Stomach (tissue), 9 donors: ENCODE measurements around the gene MOCS1. TPM values are rescaled to one million over a fixed set of nuclear protein-coding genes. Genes with fewer than 3 reads are reported as not detected.

Experiments
- DNase-seq, 2 donors: peaks; one replicate each; pipeline versions ENCODE4 v3.0.0 to v3.0.0-alpha.2; 2013 to 2019
- H3K27ac ChIP-seq, 5 donors: fragments of 200-600 bp in 4 of 5; sonication (generic) in 4 of 5; one replicate each; pipeline ENCODE4 v1.5.1; 2013 to 2019; ENCODE audit warnings: mild to moderate bottlenecking in 1 of 5, moderate library complexity in 1 of 5
- H3K27me3 ChIP-seq, 3 donors: fragments of 200-600 bp; sonication (generic); one replicate each; pipeline ENCODE4 v1.5.1; 2017 to 2019; ENCODE audit warnings: mixed run types in 1 of 3
- H3K36me3 ChIP-seq, 4 donors: fragments of 200-600 bp; sonication (generic); 1 replicate in 3 of 4; 2 replicates in 1 of 4; pipeline ENCODE4 v1.5.1; 2016 to 2019
- H3K4me1 ChIP-seq, 4 donors: fragments of 200-600 bp; sonication (generic); one replicate each; pipeline ENCODE4 v1.5.1; 2016 to 2019
- H3K4me3 ChIP-seq, 4 donors: fragments of 200-600 bp; sonication (generic) in 3 of 4; one replicate each; pipeline ENCODE4 v1.5.1; 2016 to 2019; ENCODE audit warnings: mild to moderate bottlenecking in 1 of 4
- H3K9me3 ChIP-seq, 4 donors: fragments of 200-600 bp; sonication (generic); one replicate each; pipeline ENCODE4 v1.5.1; 2016 to 2019
- CTCF ChIP-seq, 7 experiments: fragments of 450-650 bp in 4 of 7; fragments of 200-600 bp in 3 of 7; sonication (generic) in 3 of 7; IDR thresholded peaks; one replicate each; pipeline ENCODE4 v1.5.1; 2016 to 2019; ENCODE audit warnings: antibody characterized with exemption in 7 of 7, control low read depth in 2 of 7, mild to moderate bottlenecking in 1 of 7
- EP300 ChIP-seq: sonication (generic); formaldehyde crosslinking; IDR thresholded peaks from one replicate; pipeline ENCODE4 v1.6.1; 2017; ENCODE audit warnings: antibody characterized with exemption
- POLR2A ChIP-seq, 4 donors: fragments of 450-650 bp; IDR thresholded peaks; one replicate each; pipeline ENCODE4 v1.6.1; 2016; ENCODE audit warnings: antibody characterized with exemption in 4 of 4, control low read depth in 2 of 4, mild to moderate bottlenecking in 1 of 4, moderate library complexity in 1 of 4
- POLR2AphosphoS5 ChIP-seq, 3 donors: sonication (generic); formaldehyde crosslinking; IDR thresholded peaks; one replicate each; pipeline ENCODE4 v1.6.1; 2016; ENCODE audit warnings: antibody characterized with exemption in 3 of 3
- WGBS, 5 donors: extraction: QIAGEN DNeasy Blood & Tissue Kit in 3 of 5; methylation state at CpG; one replicate each; pipeline versions ENCODE4 v1.1.5 to v1.1.7; 2013 to 2018; 5-methylcytosine and 5-hydroxymethylcytosine counted together
- intact Hi-C: fragments of 100-400 bp; cut with DNase I; formaldehyde crosslinking; loops from one replicate; pipeline ENCODE4 v1.15.1; 2023; ENCODE audit warnings: low total_unique reads
- polyA plus RNA-seq, 3 donors: library from polyadenylated mRNA; stranded (reverse); fragments of 200-250 nt; gene quantifications; one replicate each; pipeline ENCODE4 v1.2.3, GENCODE V29; 2013
- total RNA-seq, 5 donors: library from RNA; depleted of rRNA; stranded (reverse); fragments of >200 nt; gene quantifications; one replicate each; pipeline versions ENCODE4 v1.1.0 to v1.2.3, GENCODE V29; 2014 to 2016
- donor health status: healthy with polysubstance abuse.
- donor health status: Bipolar disorder and iron deficiency.
- donor health status: healthy.

The MOCS1 gene
- total and polyA plus RNA-seq, 8 donors: 4.0 to 15.4 (median 10.0) TPM

- peaks cover 0 to 12% (median 3%) of the 10 kb centered on the region in 4 donors for H3K4me1 ChIP-seq
- no peak overlapping the region for H3K4me3 ChIP-seq
- no peaks in the 10 kb centered on the region for H3K27me3 ChIP-seq
- DNase-seq: peak in 1 of 2 donors; percentile 84
- H3K9me3 ChIP-seq: no peaks in the 10 kb centered on the region
- peak overlapping the region in 1 of 5 donors; percentile 16 for H3K27ac ChIP-seq
- 37 to 52% (median 42%) methylated on average over 3 of the region's 3 CpGs for WGBS, 5 donors
- intact Hi-C loops: loop anchor here (5.0 kb wide), 1 partner anchor 326 kb away; no protein-coding TSS in a partner anchor
- TF ChIP-seq POLR2A (IDR thresholded peaks at IDR 0.05) (no peak), CTCF (IDR thresholded peaks at IDR 0.05) (peak in 5 of 7 experiments; percentile 18 to 57 (median 41)), POLR2AphosphoS5 (IDR thresholded peaks at IDR 0.05) (no peak)
- H3K36me3 ChIP-seq: no peaks in the 10 kb centered on the region
Measured at GRCh38 chr6:39980839-39981580, 46.7 kb upstream of the MOCS1 start.

- Histone ChIP-seq H3K4me1 (peaks cover 0 to 12% (median 3%) of the 10 kb centered on the region in 4 donors), H3K36me3 (no peaks in the 10 kb centered on the region), H3K27ac (peak overlapping the region in 2 of 5 donors; percentile 16 to 24), H3K4me3 (no peak overlapping the region), H3K9me3 (no peaks in the 10 kb centered on the region), H3K27me3 (no peaks in the 10 kb centered on the region)
- peak in 1 of 2 donors; percentile 11 for DNase-seq
- TF ChIP-seq CTCF (IDR thresholded peaks at IDR 0.05): no peak
- TF ChIP-seq POLR2A (IDR thresholded peaks at IDR 0.05): no peak
- TF ChIP-seq EP300: no peak
- no peak for TF ChIP-seq POLR2AphosphoS5 (IDR thresholded peaks at IDR 0.05)
- WGBS, 5 donors: 39 to 62% (median 44%) methylated on average over 3 of the region's 3 CpGs
- intact Hi-C loops: loop anchor here (5.0 kb wide), 1 partner anchor 328 kb away; no protein-coding TSS in a partner anchor
Measured at GRCh38 chr6:39979461-39980328, 45.4 kb upstream of the MOCS1 start.

- no peak for DNase-seq
- intact Hi-C loops: no loop called here
- no peak overlapping the region for H3K27ac ChIP-seq
Measured at GRCh38 chr6:39978240-39978639, 44.0 kb upstream of the MOCS1 start.

More at GRCh38 chr6:39978240-39978639, 44.0 kb upstream of the MOCS1 start:
- H3K9me3 ChIP-seq: no peaks in the 10 kb centered on the region
- H3K4me1 ChIP-seq: peaks cover 0 to 12% (median 3%) of the 10 kb centered on the region in 4 donors
- H3K36me3 ChIP-seq: no peaks in the 10 kb centered on the region
- H3K4me3 ChIP-seq: no peak overlapping the region
- no peaks in the 10 kb centered on the region for H3K27me3 ChIP-seq
- TF ChIP-seq POLR2AphosphoS5 (IDR thresholded peaks at IDR 0.05) (no peak), EP300 (no peak), POLR2A (IDR thresholded peaks at IDR 0.05) (no peak), CTCF (IDR thresholded peaks at IDR 0.05) (no peak)
- 77 to 93% (median 88%) methylated on average over 1 of the region's 1 CpG for WGBS, 5 donors
